ENCODE measurements around the gene NEK9. TPM values are rescaled to one million over a fixed set of nuclear protein-coding genes. Genes with fewer than 3 reads are reported as not detected.
A peak's percentile ranks its signal among the peaks of the same experiment; 100 is the strongest.

NEK9 gene
- total and polyA plus RNA-seq, 2 donors (not counting 3 experiments of a cell fraction or from before 2014, with no cell fraction given): 22.1 to 65.1 TPM

- FAIRE-seq (no peak), DNase-seq (ENCODE audit: low read depth, low spot score) (peak; percentile 90)
- BruUV-seq (replicated peaks): TSS peak; percentile 51
- dilution Hi-C loops (cut with MboI; ENCODE audit: extremely low pct_ligation_motif_present, low sequenced_read_pairs) (no loop called here), intact Hi-C loops (cut with micrococcal nuclease) (loop anchor here (1.0 to 2.0 kb wide), 6 partner anchors 29 to 118 kb away; no protein-coding TSS in a partner anchor)
- Histone ChIP-seq H4K20me1 (replicated peaks; ENCODE audit: control insufficient read depth, extremely low read depth, insufficient read depth, low read length) (no peaks in the 10 kb centered on the region), H3K36me3 (ENCODE audit: control insufficient read depth in 2 of 2, extremely low read depth in 1 of 2, insufficient read depth in 2 of 2, low read length in 2 of 2) (no peaks in the 10 kb centered on the region), H2AFZ (ENCODE audit: low read depth, low read length) (peak within 1 kb of the TSS; percentile 70), H3K9ac (replicated peaks; ENCODE audit: extremely low read depth, insufficient read depth, low read length) (peak within 1 kb of the TSS; percentile 98), H3K9me3 (replicated peaks; ENCODE audit: control insufficient read depth, insufficient read depth, low read length) (no peaks in the 10 kb centered on the region), H3K27ac (ENCODE audit: insufficient read depth, low read depth, low read length) (peak within 1 kb of the TSS; percentile 94), H3K4me1 (ENCODE audit: control insufficient read depth, extremely low read depth, insufficient read depth, low read length) (peaks cover 8% of the 10 kb centered on the region), H3K4me2 (ENCODE audit: insufficient read depth, low read length) (peak within 1 kb of the TSS; percentile 87), H3K4me3 (replicated peaks in 1 of 3; ENCODE audit: insufficient read depth in 1 of 3, low read depth in 1 of 3, low read length in 3 of 3) (peak within 1 kb of the TSS; percentile 44 to 92 (median 83)), H3K79me2 (ENCODE audit: control insufficient read depth, insufficient read depth, low read length) (peaks cover 50% of the 10 kb centered on the region), H3K9me1 (replicated peaks; ENCODE audit: control insufficient read depth, extremely low read depth, insufficient read depth, low read length) (no peaks in the 10 kb centered on the region), H3K27me3 (ENCODE audit: control insufficient read depth in 2 of 2, insufficient read depth in 2 of 2, low read length in 2 of 2) (no peaks in the 10 kb centered on the region)
- ChIA-PET CTCF (interaction anchor here (1.0 to 1.2 kb wide), 2 partner anchors 119 to 120 kb away, joined by 3 read pairs; no protein-coding TSS in a partner anchor), POLR2A (no interaction called here)
- TF ChIP-seq FOS (IDR thresholded peaks at IDR 0.05; ENCODE audit: borderline replicate concordance, insufficient read depth, low read length) (peak; percentile 8), POLR2A (IDR thresholded peaks at IDR 0.05; ENCODE audit: low read depth, low read length) (peak; percentile 65), EZH2 (IDR thresholded peaks at IDR 0.05; ENCODE audit: borderline replicate concordance, low read depth, low read length, severe bottlenecking) (no peak), CTCF (IDR thresholded peaks at IDR 0.05; ENCODE audit: extremely low read depth in 1 of 2, insufficient read depth in 1 of 2, low read depth in 1 of 2, low read length in 2 of 2) (no peak), MYC (IDR thresholded peaks at IDR 0.05; ENCODE audit: low read depth, low read length) (peak; percentile 75), GATA2 (IDR thresholded peaks at IDR 0.05; ENCODE audit: insufficient read depth, insufficient read length, low read depth, low read length) (no peak), POLR2AphosphoS5 (IDR thresholded peaks at IDR 0.05; ENCODE audit: insufficient read depth, low read depth, low read length) (peak; percentile 65), JUN (IDR thresholded peaks at IDR 0.05; ENCODE audit: borderline replicate concordance, insufficient read depth, insufficient read length, low read depth) (no peak)
- TF ChIP-seq, protein P1, sequence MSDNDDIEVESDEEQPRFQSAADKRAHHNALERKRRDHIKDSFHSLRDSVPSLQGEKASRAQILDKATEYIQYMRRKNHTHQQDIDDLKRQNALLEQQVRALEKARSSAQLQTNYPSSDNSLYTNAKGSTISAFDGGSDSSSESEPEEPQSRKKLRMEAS (IDR thresholded peaks at IDR 0.05; ENCODE audit: insufficient read depth, insufficient read length): peak; percentile 68
Measured at GRCh38 chr14:75176142-75176820, 49.4 kb upstream of the NEK9 start, which contains the start of gene TMED10. TSS of gene TMED10 (minus strand) at chr14:75176612. CDS start at chr14:75176579, 33 bp downstream.
